ENCODE results near the gene IFT81.
A peak's percentile ranks its signal among the peaks of the same experiment; 100 is the strongest.
"Not testable (repeated sequence)": the region's sequence is repeated elsewhere in the genome, so short reads cannot be mapped to it uniquely, and the experiment has no call there.

IFT81 gene

GRCh38 chr12:110109037-110109836, 14.9 kb upstream of the IFT81 start:
- peak; percentile 78 for DNase-seq

DNA sequence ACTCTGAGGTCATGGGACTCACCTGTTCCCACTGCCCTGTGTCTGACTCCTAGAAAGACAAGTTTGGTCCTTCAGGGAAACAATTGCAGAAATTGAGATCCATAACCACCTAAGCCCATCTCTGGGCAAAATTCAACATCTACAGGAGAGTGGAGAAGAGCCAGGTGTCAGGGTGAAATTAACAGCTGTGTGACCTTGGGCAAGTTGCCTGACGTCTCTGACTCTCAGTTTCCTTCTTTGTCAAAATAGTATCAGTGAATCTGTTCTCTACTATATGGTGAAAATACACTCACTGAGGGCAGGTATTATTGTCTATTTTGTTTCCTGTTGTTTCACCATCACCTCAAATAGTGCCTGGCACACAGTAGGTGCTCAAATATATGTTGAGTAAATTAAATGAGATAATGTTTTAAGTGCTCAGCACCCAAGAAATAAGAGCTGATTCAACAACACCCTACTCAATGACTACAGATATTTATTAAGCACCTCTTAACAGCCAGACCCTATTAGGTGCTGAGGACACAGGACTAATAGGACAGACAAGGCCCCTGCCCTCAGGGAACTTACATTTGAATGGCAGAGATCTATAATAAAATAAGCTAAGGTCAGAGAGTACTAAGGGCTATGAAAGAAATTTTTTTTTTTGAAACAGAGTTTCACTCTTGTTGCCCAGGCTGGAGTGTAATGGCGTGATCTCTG, 14.2 kb upstream of the IFT81 start:
- DNase-seq = no peak

DNA sequence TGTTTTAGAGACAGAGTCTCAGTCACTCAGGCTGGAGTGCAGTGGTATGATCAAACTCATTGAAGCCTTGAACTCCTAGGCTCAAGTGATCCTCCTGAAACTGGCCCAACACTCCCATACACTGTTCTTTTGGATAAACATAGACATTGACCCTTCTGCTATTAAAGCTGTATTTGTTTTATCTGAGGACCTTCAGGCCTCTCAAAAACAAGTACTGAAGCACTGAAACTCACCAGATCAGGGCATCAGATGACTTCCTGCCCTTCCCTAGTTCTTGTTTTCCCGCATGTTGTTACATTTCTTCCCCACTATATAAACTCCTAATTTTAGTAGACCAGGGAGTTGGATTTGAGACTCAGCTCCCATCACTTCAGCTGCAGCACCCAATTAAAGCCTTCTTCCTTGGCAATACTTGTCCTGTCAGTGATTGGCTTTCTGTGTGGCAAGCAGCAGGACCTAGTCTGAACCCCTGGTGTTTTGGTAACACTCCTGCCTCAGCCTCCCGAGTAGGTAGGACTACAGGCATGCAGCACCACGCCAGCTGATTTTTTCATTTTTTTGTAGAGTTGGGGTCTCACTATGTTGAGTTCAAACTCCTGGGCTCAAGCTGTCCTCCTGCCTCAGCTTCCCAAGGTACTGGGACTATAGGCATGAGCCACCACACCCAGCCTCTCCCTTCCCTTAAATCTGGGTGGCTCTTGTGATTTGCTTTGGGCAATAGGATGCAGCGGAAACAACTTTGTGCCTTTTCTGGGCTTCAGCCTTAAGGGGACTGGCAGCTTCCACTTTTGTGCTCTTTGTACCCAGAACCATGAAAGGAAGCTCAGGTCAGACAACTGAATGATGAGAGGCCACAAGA, 12.5 kb upstream of the IFT81 start:
- no peak for DNase-seq

DNA sequence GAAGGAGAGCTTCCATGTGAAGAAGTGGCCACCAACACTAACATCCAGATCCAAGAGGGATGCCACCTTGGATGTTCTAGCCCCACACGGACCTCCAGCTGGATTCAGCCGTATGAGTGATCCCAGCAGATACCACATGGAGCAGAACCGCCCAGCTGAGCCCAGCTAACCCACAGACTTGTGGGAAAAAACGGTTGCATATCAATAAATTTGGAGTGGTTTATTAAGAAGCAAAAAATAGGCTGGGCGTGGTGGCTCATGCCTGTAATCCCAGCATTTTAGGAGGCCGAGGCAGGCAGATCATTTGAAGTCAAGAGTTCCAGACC, 11.9 kb upstream of the IFT81 start:
- DNase-seq = no peak

DNA sequence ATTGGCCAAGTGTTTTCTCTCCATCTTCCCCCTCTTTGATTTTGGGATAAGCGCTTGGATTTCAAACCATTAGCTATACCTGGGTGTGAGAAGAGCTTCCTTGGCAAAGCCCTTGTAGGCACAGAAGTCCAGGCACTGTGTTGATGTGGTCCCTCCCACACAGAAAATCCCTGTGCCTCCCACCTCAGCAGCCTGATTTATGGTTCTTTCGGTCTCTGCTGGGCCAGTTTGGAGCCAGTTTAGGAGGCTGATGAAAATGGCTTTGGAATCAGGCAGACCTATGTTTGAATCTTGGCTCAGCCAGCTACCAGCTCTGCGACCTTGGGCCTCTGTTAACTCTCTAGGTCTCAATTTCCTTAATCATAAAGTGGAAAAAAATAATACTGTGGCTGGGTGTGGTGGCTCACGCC, 9.6 kb upstream of the IFT81 start:
- no peak for DNase-seq

- DNase-seq = no peak
Measured at GRCh38 chr12:110115675-110116074, 8.5 kb upstream of the IFT81 start.

DNA sequence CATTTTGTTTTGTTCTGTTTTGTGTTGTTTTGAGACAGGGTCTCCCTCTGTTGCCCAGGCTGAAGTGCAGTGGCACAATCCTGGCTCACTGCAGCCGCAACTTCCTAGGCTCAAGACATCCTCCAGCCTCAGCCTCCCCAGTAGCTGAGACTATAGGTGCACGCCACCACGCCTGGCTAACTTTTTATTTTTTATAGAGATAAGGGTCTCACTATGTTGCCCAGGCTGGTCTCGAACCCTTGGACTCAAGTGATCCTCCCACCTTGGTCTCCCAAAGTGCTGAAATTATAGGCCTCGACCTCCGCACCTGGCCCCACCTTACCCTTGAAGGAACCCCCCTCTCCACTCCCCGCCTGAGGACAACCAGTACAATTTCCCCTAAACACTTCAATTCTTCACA, 7.5 kb upstream of the IFT81 start:
- DNase-seq = no peak

DNA sequence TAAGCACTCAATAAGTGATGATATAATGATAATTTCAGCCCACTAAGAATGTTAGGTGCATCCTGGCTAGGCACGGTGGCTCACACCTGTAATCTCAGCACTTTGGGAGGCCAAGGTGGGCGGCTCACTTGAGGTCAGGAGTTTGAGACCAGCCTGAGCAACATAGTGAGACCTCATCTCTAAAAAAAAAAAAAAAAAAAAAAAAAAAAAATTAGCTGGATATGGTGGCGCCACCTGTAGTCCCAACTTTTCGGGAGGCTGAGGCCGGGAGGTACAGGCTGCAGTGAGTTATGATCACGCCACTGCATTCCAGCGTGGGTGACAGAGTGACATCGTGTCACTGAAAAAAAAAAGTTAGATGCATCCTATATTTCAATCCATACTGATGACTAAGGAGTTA, 6.9 kb upstream of the IFT81 start:
- not testable (repeated sequence) for DNase-seq

DNA sequence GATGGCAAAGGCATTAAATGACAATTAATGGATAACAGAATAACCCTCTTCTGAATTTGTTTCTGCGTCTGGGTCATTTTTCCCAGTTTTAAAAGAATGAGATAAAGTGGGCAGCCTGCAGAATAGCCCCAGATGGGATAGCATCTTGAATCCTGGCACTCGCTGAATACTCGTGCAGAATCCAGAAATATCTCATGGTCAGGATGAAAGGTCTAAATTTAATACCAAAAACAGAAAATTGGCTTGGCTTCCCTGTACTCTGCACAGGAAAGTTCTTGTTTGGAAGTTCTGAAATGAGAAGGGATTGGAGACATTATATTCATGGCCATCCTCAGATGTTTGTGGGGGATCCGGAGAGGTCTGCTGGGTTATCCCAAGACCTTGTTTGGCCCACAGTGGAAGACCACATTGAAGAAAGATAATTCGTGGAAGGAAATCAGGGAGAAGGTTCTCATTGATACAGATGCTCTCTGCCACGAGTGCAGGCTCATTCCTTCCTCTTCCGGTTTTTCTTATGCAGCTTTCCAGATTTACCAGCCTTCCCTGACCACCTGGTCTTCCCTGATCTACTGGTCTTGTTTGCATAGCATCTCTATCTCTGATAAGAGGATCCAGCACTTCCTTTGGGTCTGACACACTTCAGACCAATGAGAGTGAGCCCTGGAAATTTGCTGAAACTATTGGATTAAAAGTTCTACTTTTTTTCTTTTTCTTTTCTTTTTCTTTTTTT, 6.0 kb upstream of the IFT81 start:
- peak; percentile 40 for DNase-seq

DNA sequence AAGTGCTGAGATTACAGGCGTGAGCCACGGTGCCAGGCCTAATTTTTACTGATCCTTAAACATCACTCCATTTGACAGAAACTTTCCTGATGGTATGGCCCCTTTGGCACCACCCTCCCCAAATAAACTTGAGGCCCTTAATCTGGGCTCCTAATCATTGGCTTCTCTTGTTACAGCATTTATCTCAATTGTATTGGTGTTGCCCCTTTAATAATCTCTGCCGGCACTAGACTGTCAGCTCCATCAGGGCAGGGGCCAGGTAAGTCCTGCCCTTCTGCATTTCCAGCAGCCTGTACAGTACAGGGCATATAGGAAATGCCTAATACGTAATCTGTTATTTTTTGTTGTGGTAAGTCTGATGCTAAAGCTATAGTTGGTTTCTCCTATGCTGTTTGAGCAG, 1.2 kb upstream of the IFT81 start:
- no peak for DNase-seq

- no peak for DNase-seq
Measured at GRCh38 chr12:110123919-110124268, 263 bp upstream of the IFT81 start.

- DNase-seq = no peak
Measured at GRCh38 chr12:110126557-110126956, 2.4 kb downstream of the IFT81 start.

GRCh38 chr12:110134691-110135411, 10.7 kb downstream of the IFT81 start:
- DNase-seq = no peak

GRCh38 chr12:110135806-110136205, 11.6 kb downstream of the IFT81 start:
- no peak for DNase-seq

DNA sequence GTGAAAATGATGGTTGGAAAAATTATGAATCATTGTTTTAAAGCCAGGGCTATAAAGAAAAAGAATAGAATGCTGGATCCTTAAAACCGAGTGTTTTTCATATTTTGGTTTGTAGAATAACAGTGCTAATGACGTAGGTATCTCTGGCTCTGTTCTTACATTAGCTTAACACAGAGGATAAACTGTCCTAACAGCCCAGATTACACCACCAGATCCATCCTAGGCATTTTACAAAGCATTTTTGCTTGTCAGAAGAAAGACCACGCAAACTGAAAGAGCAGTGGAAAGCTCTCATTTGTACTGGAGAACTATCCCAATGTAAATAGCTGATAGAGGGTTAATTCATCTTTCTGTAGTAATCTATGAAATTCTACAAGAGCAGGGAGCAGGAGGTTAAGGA, 13.6 kb downstream of the IFT81 start:
- DNase-seq = no peak

DNA sequence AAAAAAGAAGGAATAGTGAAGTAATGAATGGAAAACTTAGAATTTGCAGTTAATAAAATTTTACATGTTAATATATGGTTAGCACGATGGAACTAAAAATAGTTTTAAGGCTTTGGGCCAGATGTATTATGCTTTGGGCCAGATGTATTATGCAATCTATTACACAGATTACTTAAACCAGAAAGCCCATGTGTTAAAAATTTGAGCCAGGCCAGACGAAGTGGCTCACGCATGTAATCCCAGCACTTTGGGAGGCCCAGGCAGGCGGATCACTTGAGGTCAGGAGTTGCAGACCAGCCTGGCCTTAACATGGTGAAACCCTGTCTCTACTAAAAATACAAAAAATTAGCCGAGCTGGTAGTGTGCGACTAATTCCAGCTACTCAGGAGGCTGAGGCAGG, 17.2 kb downstream of the IFT81 start:
- peak; percentile 43 for DNase-seq

GRCh38 chr12:110146986-110147385, 22.8 kb downstream of the IFT81 start:
- DNase-seq = no peak

- DNase-seq = no peak
Measured at GRCh38 chr12:110149086-110149660, 25.0 kb downstream of the IFT81 start.

GRCh38 chr12:110156766-110157165, 32.6 kb downstream of the IFT81 start:
- DNase-seq = no peak

- DNase-seq = no peak
Measured at GRCh38 chr12:110157539-110157938, 33.4 kb downstream of the IFT81 start.

DNA sequence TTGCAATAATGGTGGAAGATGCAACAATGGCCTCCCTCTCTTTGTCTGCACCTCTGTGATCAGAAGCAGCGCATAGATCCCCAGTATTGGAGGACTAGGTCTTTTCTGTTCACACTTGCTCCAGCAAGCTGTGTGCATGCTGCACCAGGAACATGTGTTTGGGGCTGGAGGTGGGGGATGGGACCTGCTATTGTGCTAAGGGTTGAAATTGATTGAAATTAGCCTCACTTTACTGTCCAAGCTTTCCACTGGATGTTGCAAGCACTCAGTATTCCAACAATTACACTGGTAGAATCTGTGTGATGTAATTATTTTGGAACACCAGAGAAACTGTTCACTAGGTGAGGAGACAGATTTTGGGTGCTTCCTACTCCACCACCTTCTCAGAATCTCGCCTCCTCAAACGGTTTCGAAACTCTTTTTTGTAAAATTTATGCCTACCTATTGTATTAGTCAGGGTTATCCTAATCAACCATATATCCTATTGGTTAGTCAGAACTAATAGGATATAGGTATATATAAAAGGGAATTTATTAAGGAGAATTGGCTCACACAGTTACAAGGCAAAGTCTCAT, 35.6 kb downstream of the IFT81 start:
- DNase-seq = no peak

Measured in femur (tissue), 1 donor.